Common myeloid progenitor, CD34-positive (primary cell): ENCODE results near the gene SALL1. TPM values are rescaled to one million over a fixed set of nuclear protein-coding genes. Genes with fewer than 3 reads are reported as not detected.

Experiments used
- CTCF ChIA-PET: fragments of 350-600 bp; sonication (Branson Sonifier 250); formaldehyde crosslinking; loops from one replicate; lab custom pipeline; 2021; ENCODE audit warnings: antibody characterized with exemption; lab: Charles Lee
- POLR2A ChIA-PET: fragments of 350-600 bp; sonication (Branson Sonifier 250); formaldehyde crosslinking; loops from one replicate; lab custom pipeline; 2021; ENCODE audit warnings: antibody characterized with exemption; lab: Charles Lee
- DNase-seq, 3 donors: peaks; one replicate each; pipeline versions ENCODE4 v3.0.0 to v3.0.0-alpha.2; 2013
- H3K27ac ChIP-seq, 2 experiments: 1 replicate in 1 of 2; 2 replicates in 1 of 2; pipeline ENCODE4 v1.7.0; 2013; ENCODE audit warnings: inconsistent platforms in 2 of 2, low read length in 2 of 2, mild to moderate bottlenecking in 2 of 2, low read depth in 1 of 2, moderate library complexity in 1 of 2; ENCODE audit not compliant: severe bottlenecking in 2 of 2, insufficient read depth in 1 of 2, poor library complexity in 1 of 2
- H3K27me3 ChIP-seq, 5 experiments: replicated peaks in 2 of 5; 1 replicate in 3 of 5; 2 replicates in 2 of 5; pipeline versions ENCODE4 v1.6.1 to v1.7.0; 2013; ENCODE audit warnings: low read length in 4 of 5, mild to moderate bottlenecking in 2 of 5, moderate library complexity in 2 of 5, inconsistent platforms in 1 of 5; ENCODE audit not compliant: insufficient read depth in 5 of 5, control insufficient read depth in 4 of 5
- H3K36me3 ChIP-seq, 4 experiments: 1 replicate in 2 of 4; 2 replicates in 2 of 4; pipeline versions ENCODE4 v1.6.1 to v1.7.0; 2013; ENCODE audit warnings: low read length in 3 of 4, control low read depth in 1 of 4, mild to moderate bottlenecking in 1 of 4; ENCODE audit not compliant: control insufficient read depth in 4 of 4, insufficient read depth in 4 of 4
- H3K4me1 ChIP-seq, 4 experiments: 1 replicate in 3 of 4; 2 replicates in 1 of 4; pipeline versions ENCODE4 v1.6.1 to v1.7.1; 2013; ENCODE audit warnings: low read length in 3 of 4, mild to moderate bottlenecking in 3 of 4, control low read depth in 1 of 4, inconsistent platforms in 1 of 4, moderate library complexity in 1 of 4; ENCODE audit not compliant: control insufficient read depth in 4 of 4, insufficient read depth in 4 of 4; ENCODE audit errors: control extremely low read depth in 1 of 4
- H3K4me3 ChIP-seq, 7 experiments: 1 replicate in 4 of 7; 2 replicates in 3 of 7; pipeline versions ENCODE4 v1.5.1 to v1.7.0; 2013; ENCODE audit warnings: mild to moderate bottlenecking in 7 of 7, low read length in 6 of 7, moderate library complexity in 6 of 7, inconsistent platforms in 2 of 7, low read depth in 2 of 7, control low read depth in 1 of 7; ENCODE audit not compliant: insufficient read depth in 4 of 7, control insufficient read depth in 1 of 7; ENCODE audit errors: extremely low read depth in 1 of 7
- H3K9me3 ChIP-seq, 5 experiments: 1 replicate in 4 of 5; 2 replicates in 1 of 5; pipeline versions ENCODE4 v1.6.1 to v1.7.1; 2013; ENCODE audit warnings: low read length in 4 of 5, mild to moderate bottlenecking in 2 of 5, inconsistent platforms in 1 of 5, low read depth in 1 of 5, moderate library complexity in 1 of 5; ENCODE audit not compliant: control insufficient read depth in 4 of 5, insufficient read depth in 2 of 5; ENCODE audit errors: control extremely low read depth in 1 of 5
- WGBS: methylation state at CpG from one replicate; pipeline ENCODE4 v1.1.5; 2013; ENCODE audit not compliant: insufficient coverage; 5-methylcytosine and 5-hydroxymethylcytosine counted together
- polyA plus RNA-seq: library from polyadenylated mRNA; unstranded; fragments of 120-200 nt; gene quantifications from one replicate; pipeline ENCODE4 v1.2.1, GENCODE V29; 2013

The SALL1 gene
- polyA plus RNA-seq, result not detected

GRCh38 chr16:51150888-51151320 is at the start of gene SALL1:
TSS of gene SALL1 (minus strand) at chr16:51151270. CDS start at chr16:51151241, 29 bp downstream.
- peaks cover 0 to 41% (median 19%) of the 10 kb centered on the region in 4 experiments for H3K4me1 ChIP-seq
- H3K27me3 ChIP-seq, result peaks cover 28 to 97% (median 57%) of the 10 kb centered on the region in 5 experiments
- peak within 1 kb of the TSS in 4 of 7 experiments; percentile 31 to 49 (median 40) for H3K4me3 ChIP-seq
- no peaks in the 10 kb centered on the region for H3K9me3 ChIP-seq
- ChIA-PET CTCF (no interaction called here), POLR2A (no interaction called here)
- no peaks in the 10 kb centered on the region for H3K36me3 ChIP-seq
- H3K27ac ChIP-seq, result no peak within 1 kb of the TSS
- peak in 1 of 3 donors; percentile 31 for DNase-seq
- 2% methylated on average over 19 of the region's 38 CpGs for WGBS

DNA sequence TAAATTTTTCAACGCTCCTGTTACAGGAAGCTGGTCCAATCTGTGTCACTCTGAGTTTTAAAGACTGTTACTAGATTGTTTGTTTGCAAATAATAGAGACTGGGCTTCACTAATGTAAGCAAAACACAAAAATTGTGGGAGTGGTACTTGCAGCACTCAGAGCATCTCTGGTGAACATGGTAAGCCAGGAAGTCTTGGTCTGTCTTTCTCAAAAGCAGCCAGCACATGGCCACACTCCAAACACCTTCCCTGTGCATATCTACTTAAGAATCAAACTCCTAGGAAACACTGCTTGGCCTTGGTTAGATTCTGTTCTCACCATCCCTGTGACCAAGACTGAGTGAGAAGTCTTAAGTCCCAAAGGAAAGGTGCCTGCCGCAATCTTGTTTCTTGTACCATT is 49.7 kb upstream of the SALL1 start:
- WGBS, result 100% methylated on average over 1 of the region's 2 CpGs
- no peak for DNase-seq
- Histone ChIP-seq H3K27me3 (no peaks in the 10 kb centered on the region), H3K27ac (no peak overlapping the region), H3K4me1 (no peaks in the 10 kb centered on the region), H3K4me3 (no peak overlapping the region), H3K9me3 (peaks cover 0 to 8% (median 0%) of the 10 kb centered on the region in 5 experiments), H3K36me3 (no peaks in the 10 kb centered on the region)
- ChIA-PET POLR2A (no interaction called here), CTCF (no interaction called here)

DNA sequence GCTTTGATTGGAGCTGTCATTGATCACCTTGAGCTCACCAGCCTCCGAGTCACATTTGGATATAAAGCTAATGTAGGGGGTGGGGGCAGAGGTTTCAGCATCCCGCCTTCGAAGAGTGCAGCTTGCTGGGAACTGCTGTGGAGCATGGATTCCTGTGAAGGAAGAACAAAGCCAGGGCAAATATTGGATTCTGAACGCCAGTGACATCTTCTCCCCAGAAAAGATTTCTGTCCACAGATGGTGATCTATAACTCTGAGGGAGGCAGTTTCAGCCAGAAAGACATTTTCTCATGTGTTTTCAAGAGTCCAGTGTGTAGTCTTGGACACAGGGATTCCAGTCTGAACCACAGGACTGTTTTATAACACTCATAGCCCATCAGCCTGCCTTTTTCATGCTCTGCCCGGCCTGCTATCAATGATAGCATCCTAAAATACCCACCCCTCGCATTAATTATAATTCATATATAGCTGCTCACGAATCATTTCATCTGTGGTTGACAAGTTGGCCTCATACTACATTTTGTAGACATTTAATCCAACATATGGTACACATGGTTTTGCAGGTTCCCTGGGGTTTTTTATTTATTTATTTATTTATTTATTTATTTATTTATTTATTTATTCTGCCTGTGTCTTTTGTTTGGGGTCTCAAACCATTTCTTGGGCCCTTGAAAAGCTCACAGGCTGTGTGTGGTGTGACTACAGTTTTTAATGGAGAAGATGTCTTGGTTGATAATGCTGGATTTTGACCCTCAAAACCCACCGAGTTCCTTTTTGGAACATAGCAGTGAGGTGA is 47.1 kb upstream of the SALL1 start:
- Histone ChIP-seq H3K4me1 (no peaks in the 10 kb centered on the region), H3K36me3 (no peaks in the 10 kb centered on the region), H3K4me3 (no peak overlapping the region), H3K27ac (no peak overlapping the region), H3K27me3 (no peaks in the 10 kb centered on the region), H3K9me3 (peaks cover 0 to 8% (median 2%) of the 10 kb centered on the region in 5 experiments)
- ChIA-PET CTCF (no interaction called here), POLR2A (no interaction called here)
- WGBS, result 86% methylated on average over 5 of the region's 8 CpGs
- no peak for DNase-seq

GRCh38 chr16:51193879-51194278 is 42.8 kb upstream of the SALL1 start:
- Histone ChIP-seq H3K4me1 (no peaks in the 10 kb centered on the region), H3K9me3 (peaks cover 0 to 2% (median 0%) of the 10 kb centered on the region in 5 experiments), H3K36me3 (no peaks in the 10 kb centered on the region), H3K4me3 (no peak overlapping the region), H3K27me3 (peaks cover 0 to 3% (median 0%) of the 10 kb centered on the region in 5 experiments), H3K27ac (no peak overlapping the region)
- no peak for DNase-seq
- ChIA-PET CTCF (no interaction called here), POLR2A (no interaction called here)
- WGBS, result 100% methylated on average over 2 of the region's 3 CpGs

DNA sequence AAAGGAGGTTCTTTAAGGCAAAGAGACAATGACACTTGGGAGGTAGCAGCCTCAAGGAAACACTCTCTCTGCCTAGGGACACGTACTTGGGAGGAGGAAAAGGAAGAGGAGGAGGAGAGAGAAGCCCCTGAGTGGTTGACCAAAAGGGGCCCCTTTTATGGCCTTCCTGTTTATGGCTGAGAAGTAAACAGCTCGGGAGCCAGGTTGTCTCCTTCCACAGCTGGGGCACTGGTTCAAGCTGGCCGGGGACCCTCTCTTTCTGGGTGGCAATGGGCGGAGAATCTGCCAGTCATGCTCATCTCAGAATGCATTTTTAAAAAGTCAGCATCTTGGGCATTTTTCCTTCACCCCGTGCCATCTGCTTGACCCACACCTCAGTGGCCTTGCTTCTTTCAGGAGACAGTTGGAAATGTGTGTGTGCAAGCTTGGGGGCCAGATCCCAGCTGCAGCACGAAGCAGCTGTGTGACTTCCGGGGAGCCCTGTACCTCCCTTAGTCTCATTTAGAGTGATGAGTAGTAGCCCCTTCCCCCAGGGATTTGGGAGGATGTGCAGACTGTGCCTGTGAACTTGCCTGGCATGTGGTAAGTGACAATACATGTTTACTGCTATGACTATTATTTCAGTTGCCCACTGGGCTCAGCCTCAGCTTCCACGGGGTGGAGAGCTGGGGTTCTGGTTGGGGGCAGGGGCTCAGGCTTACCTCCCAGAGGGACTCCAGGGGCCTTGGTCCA is 33.8 kb upstream of the SALL1 start:
- H3K9me3 ChIP-seq, result no peaks in the 10 kb centered on the region
- ChIA-PET POLR2A (no interaction called here), CTCF (no interaction called here)

GRCh38 chr16:51181503-51181811 is 30.4 kb upstream of the SALL1 start:
- H3K4me1 ChIP-seq, result no peaks in the 10 kb centered on the region
- H3K4me3 ChIP-seq, result no peak overlapping the region
- H3K9me3 ChIP-seq, result no peaks in the 10 kb centered on the region
- no peak for DNase-seq
- H3K27ac ChIP-seq, result no peak overlapping the region
- CTCF ChIA-PET, result no interaction called here
- peaks cover 0 to 18% (median 8%) of the 10 kb centered on the region in 5 experiments for H3K27me3 ChIP-seq
- no peaks in the 10 kb centered on the region for H3K36me3 ChIP-seq
- 29% methylated on average over 3 of the region's 4 CpGs for WGBS
- POLR2A ChIA-PET, result no interaction called here

More for the DNA sequence above, 33.8 kb upstream of the SALL1 start:
- no peak overlapping the region for H3K4me3 ChIP-seq
- peaks cover 0 to 24% (median 6%) of the 10 kb centered on the region in 5 experiments for H3K27me3 ChIP-seq
- WGBS, result 7% methylated on average over 8 of the region's 8 CpGs
- H3K36me3 ChIP-seq, result no peaks in the 10 kb centered on the region
- H3K4me1 ChIP-seq, result no peaks in the 10 kb centered on the region
- no peak for DNase-seq
- no peak overlapping the region for H3K27ac ChIP-seq
